Measurements from ENCODE around the gene PPARD. TPM values are rescaled to one million over a fixed set of nuclear protein-coding genes. Genes with fewer than 3 reads are reported as not detected.
"Not testable (repeated sequence)": the region's sequence is repeated elsewhere in the genome, so short reads cannot be mapped to it uniquely, and the experiment has no call there.

Gene PPARD
- total RNA-seq, 4 donors from 2014 or later: 6.3 to 16.7 (median 12.0) TPM

DNA sequence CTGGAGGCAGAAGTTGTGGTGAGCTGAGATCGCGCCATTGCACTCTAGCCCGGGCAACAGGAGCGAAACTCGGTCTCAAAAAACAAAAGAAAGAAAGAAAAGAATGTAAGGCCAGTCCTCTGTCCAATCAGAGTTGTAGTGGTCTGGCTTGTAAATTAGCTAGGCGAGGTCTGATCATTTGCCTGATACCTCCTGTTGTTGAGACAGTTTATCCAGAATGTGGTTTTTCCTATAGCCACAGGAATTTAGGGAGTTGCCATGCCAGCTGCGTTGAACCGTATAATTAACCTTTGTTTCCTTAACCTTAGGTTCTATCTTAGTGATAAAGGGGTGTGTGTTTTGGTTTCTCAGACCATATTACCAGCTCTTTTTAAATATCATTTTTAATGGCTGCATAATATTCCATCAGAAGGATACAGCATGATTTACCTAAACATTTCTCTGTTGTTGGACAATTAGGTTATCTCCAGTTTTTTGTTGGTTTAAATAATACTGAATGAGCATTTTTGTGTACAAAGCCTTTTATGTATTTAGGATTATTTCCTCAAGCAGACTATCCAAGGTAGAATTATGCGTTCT, 11.7 kb upstream of the PPARD start:
- H3K27ac ChIP-seq: no peak overlapping the region
- ATAC-seq (no peak), DNase-seq (no peak)
- intact Hi-C loops (cut with DNase I; ENCODE audit: low total_unique reads) (no loop called here), in situ Hi-C loops (cut with MboI; ENCODE audit: low sequenced_read_pairs in 4 of 4) (no loop called here)
- H3K27me3 ChIP-seq: no peaks in the 10 kb centered on the region
- TF ChIP-seq POLR2A (IDR thresholded peaks at IDR 0.05): no peak
- TF ChIP-seq, protein P1, sequence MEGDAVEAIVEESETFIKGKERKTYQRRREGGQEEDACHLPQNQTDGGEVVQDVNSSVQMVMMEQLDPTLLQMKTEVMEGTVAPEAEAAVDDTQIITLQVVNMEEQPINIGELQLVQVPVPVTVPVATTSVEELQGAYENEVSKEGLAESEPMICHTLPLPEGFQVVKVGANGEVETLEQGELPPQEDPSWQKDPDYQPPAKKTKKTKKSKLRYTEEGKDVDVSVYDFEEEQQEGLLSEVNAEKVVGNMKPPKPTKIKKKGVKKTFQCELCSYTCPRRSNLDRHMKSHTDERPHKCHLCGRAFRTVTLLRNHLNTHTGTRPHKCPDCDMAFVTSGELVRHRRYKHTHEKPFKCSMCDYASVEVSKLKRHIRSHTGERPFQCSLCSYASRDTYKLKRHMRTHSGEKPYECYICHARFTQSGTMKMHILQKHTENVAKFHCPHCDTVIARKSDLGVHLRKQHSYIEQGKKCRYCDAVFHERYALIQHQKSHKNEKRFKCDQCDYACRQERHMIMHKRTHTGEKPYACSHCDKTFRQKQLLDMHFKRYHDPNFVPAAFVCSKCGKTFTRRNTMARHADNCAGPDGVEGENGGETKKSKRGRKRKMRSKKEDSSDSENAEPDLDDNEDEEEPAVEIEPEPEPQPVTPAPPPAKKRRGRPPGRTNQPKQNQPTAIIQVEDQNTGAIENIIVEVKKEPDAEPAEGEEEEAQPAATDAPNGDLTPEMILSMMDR (IDR thresholded peaks at IDR 0.05 in 4 of 5, conservative IDR thresholded peaks at IDR 0.05 in 1 of 5): no peak
- H3K9me3 ChIP-seq: no peaks in the 10 kb centered on the region
- H3K4me1 ChIP-seq: no peaks in the 10 kb centered on the region
- no peak overlapping the region for H3K4me3 ChIP-seq
- H3K36me3 ChIP-seq: no peaks in the 10 kb centered on the region

DNA sequence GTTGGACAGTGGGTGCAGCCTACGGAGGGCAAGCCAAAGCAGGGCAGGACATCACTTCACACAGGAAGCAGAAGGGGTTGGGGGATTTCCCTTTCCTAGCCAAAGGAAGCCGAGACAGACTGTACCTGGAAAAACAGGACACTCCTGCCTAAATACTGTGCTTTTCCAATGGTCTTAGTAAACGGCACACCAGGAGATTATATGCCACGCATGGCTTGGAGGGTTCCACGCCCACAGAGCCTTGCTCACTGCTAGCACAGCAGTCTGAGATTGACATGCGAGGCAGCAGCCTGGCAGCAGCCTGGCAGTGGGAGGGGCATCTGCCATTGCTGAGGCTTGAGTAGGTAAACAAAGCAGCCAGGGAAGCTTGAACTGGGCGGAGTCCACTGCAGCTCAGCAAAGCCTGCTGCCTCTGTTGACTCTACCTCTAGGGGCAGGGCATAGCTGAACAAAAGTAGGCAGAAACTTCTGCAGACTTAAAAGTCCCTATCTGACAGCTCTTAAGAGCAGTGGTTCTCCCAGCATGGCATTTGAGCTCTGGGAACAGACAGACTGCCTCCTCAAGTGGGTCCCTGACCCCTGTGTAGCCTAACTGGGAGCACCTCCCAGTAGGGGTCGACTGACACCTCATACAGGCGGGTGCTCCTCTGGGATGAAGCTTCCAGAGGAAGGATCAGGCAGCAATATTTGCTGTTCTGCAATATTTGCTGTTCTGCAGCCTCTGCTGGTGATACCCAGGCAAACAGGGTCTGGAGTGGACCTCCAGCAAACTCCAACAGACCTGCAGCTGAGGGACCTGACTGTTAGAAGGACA, 10.1 kb upstream of the PPARD start:
- H3K27me3 ChIP-seq; DNase-seq; H3K4me1 ChIP-seq; ATAC-seq; H3K4me3 ChIP-seq; H3K36me3 ChIP-seq; H3K9me3 ChIP-seq; intact Hi-C loops (cut with DNase I; ENCODE audit: low total_unique reads); in situ Hi-C loops (cut with MboI; ENCODE audit: low sequenced_read_pairs in 4 of 4); H3K27ac ChIP-seq: not testable (repeated sequence)

DNA sequence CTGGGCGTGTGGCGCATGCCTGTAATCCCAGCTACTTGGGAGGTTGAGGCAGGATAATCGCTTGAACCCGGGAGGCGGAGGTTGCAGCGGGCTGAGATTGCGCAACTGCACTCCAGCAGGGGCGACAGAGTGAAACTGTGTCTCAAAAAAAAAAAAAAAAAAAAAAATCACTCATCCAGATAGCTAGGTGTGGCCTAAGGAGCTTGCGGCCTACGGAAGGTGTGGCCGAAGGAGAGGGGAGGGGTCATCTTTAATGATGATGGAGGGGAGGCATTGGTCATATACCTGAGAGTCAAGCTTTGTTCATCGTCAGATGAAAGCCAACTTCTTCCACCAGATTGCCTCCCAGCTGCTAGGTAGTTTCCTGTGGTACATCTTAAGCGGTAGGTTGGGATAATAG, 801 bp upstream of the PPARD start:
- no peak for TF ChIP-seq POLR2A (IDR thresholded peaks at IDR 0.05)
- TF ChIP-seq, protein P1 (IDR thresholded peaks at IDR 0.05 in 4 of 5, conservative IDR thresholded peaks at IDR 0.05 in 1 of 5): no peak
- H3K4me3 ChIP-seq: no peak overlapping the region
- DNase-seq: no peak
- peak overlapping the region; percentile 58 to 95 (median 75) for H3K27ac ChIP-seq
- intact Hi-C loops (cut with DNase I; ENCODE audit: low total_unique reads): loop anchor here (5.0 kb wide), 1 partner anchor 391 kb away; no protein-coding TSS in a partner anchor
- no peak for ATAC-seq
- no peaks in the 10 kb centered on the region for H3K9me3 ChIP-seq
- H3K27me3 ChIP-seq: no peaks in the 10 kb centered on the region
- no peaks in the 10 kb centered on the region for H3K36me3 ChIP-seq
- H3K4me1 ChIP-seq: peaks cover 34 to 38% of the 10 kb centered on the region in 2 donors
- in situ Hi-C loops (cut with MboI; ENCODE audit: low sequenced_read_pairs in 4 of 4): loop anchor here (5.0 to 10.0 kb wide), 2 partner anchors 111 to 113 kb away; partner anchors contain the start of gene FANCE (in 4 of the 4)

DNA sequence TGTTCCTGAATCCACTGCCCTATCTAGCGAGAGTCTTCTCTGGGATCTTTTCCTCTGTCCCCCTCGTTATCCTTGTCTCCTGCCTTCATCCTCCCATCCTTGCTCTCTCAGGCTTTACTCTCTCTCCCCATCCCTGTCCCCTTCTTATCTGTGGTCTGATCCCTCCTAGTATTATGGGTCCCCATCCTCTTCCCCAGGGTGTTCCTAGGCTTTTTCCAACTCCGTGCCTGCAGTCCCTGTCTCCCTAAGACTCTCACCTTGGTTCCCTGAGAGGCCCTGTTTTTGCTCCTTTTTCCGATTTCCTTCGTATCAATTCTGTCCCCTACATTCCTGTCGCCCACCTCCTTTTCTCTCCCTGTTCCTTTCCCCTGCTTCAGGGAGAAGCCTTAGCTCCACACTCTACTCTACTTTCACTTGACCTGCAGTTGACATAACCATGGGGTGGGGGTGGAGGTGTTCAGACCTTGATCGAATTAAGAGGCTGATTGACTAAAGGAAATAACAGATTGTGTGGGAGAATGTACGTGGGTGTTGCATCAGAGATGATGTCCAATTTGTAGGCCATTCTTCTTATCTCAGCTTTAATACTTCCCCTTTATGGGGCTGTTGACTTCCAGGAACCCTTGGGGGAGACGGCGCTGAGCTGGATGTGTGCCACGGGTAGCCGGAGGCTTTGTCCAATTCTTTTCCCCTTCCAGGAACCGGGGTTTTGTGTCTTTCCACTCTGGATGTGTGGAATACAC, 905 bp downstream of the PPARD start:
- Histone ChIP-seq H3K9me3 (no peaks in the 10 kb centered on the region), H3K36me3 (peaks cover 0 to 9% of the 10 kb centered on the region in 2 donors), H3K27ac (peak overlapping the region; percentile 81 to 95 (median 94)), H3K4me3 (peak overlapping the region; percentile 64 to 93 (median 70)), H3K4me1 (peaks cover 41 to 45% of the 10 kb centered on the region in 2 donors), H3K27me3 (no peaks in the 10 kb centered on the region)
- no peak for DNase-seq
- intact Hi-C loops (cut with DNase I; ENCODE audit: low total_unique reads) (loop anchor here (5.0 kb wide), 1 partner anchor 389 kb away; no protein-coding TSS in a partner anchor), in situ Hi-C loops (cut with MboI; ENCODE audit: low sequenced_read_pairs in 4 of 4) (loop anchor here (5.0 to 10.0 kb wide), 2 partner anchors 109 to 112 kb away; partner anchors contain the start of gene FANCE (in 4 of the 4))
- ATAC-seq: peak; percentile 1 to 17
- TF ChIP-seq POLR2A (IDR thresholded peaks at IDR 0.05): no peak
- TF ChIP-seq, protein P1 (IDR thresholded peaks at IDR 0.05 in 4 of 5, conservative IDR thresholded peaks at IDR 0.05 in 1 of 5): no peak

Measured in gastrocnemius medialis (tissue), 4 donors.